HG03025 (cell line): ENCODE results near the gene THAP6.

Experiments
- ATAC-seq: cut with Tn5 transposase; IDR thresholded peaks from one replicate; pipeline ENCODE4 v1.9.1; 2021; ENCODE audit warnings: mild to moderate bottlenecking, moderate library complexity; ENCODE audit not compliant: unreplicated experiment, low FRiP score

The THAP6 gene

DNA sequence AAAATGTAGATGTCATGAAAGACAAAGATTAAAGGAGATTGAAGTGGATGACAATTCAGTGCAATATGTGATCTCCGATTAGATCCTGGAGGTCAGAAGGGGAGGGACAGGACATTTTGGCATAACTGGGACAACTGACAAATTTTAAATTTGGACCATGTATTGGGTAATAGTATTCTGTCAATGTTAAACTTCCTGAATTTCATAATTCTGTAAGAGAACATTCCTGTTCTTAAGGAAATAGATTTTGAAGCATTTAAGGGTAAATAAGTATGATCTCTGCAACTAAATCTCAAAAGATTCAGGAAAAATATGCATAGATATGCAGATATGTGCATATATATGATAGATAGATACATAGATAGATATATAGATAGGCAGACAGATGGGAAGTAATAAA lies 52.6 kb downstream of the THAP6 start:
- no peak for ATAC-seq

DNA sequence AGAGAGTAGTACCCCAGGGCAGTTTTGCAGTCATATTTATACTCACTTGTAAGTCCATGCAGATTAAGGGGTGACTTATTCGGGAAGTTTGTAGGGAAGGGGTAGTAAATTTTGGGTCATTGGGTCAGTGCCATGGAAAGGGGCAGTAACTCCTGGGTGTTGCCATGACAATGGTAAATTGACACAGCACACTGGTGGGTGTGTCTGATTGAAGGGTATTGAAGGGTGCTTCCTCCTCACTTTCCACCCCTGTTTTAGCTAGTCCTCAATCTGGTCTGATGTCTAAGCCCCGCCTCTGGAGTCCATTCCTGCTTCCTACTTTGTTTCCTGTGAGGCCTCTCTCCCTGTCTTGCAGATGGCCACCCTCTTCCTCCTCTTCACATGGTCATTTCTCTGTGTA lies 53.5 kb downstream of the THAP6 start:
- no peak for ATAC-seq
